GM15510 (cell line): Measurements from ENCODE around the gene SLC18A3.

Experiments used
- POLR2A ChIP-seq: IDR thresholded peaks from 3 replicates; pipeline ENCODE4 v1.6.1; 2011; ENCODE audit warnings: borderline replicate concordance; ENCODE audit not compliant: insufficient read length; ENCODE audit errors: extremely low read depth

SLC18A3 gene

DNA sequence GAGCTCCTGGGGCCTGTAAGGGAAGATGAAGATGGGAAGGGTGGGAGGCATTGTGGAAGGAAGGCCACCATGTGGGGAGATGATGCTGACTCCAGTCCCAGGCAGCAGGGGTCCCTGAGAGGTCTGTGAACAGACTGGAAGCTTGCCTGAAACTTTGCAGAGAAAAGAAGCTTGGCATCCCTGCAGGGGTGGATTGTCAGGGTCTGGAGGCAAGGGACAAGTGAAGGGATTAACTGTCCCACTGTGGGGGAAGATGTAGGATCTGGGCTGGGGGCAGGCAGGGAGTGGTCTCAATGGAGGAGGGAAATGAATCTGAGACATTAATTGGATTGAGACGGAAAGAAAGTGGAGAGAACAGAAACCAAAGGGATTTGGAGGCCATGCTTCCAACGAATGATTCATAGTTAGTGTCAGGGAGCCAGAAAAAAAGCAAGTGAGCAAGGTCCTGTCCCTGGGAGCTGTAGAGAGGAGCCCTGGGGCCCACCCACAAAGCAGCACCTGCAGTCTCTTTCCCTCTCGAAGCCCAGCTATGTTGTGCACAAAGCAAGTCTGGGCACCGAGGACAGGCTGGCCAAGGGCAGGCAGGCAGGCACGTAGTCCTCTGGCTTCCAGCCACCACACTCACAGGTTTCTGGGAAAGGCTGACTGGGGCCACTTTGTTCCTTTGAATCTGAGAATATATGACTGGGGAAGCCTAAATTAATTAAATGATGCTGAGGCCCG lies 4.7 kb upstream of the SLC18A3 start:
- no peak for TF ChIP-seq POLR2A

DNA sequence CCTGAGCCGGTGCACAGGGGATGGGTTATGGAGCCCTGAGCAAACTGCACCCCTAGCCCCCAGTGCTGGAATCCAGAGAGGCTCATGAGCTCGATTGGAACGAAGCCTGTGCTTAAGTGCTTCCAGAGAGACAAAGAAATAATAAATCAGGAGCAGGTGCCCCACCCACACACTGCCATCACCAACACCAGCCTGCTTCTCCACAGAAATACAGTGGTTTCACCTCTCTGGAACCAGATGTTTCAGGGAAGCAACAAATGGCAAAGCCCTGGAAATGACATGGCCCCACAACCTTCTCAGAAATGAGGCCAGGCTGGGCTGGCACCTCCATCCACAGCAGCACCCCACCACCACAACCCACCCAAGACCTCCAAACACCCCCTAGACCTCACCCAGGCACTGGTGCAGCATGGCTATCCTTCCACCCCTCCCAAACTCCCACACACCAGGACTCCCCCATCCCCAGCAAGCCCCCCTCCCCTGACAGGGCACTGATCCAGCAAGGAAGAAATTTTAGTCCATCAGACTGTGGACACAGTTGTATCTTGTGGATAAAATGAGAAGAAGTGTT lies 4.1 kb upstream of the SLC18A3 start:
- no peak for TF ChIP-seq POLR2A

DNA sequence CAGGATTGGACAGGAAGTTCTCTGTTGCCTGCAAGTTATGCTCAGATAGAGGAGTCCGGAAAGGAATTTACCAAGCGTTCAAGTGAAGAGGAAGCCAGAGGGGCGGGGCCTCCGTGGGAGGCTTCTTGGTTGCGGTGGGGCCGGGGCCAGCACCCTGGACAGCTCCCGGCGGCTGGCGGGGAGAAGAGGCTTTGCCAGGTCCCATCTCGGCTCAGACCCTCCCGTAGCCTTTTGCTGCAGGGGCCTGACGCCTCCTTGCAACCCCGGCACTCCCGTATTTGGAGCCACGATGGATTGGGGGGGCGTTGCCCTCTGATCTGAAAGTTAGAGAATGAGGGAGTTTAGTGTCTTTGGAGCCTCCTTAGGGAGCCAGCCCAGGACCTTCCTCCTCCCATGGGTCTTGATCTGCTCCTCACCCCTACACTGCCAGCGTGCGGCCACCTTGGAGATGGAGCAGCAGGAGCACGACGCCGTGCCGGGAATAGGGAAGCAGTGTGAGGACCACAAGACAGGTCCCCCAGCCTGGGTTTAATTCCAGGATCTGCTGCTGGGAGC lies 3.1 kb upstream of the SLC18A3 start:
- no peak for TF ChIP-seq POLR2A

DNA sequence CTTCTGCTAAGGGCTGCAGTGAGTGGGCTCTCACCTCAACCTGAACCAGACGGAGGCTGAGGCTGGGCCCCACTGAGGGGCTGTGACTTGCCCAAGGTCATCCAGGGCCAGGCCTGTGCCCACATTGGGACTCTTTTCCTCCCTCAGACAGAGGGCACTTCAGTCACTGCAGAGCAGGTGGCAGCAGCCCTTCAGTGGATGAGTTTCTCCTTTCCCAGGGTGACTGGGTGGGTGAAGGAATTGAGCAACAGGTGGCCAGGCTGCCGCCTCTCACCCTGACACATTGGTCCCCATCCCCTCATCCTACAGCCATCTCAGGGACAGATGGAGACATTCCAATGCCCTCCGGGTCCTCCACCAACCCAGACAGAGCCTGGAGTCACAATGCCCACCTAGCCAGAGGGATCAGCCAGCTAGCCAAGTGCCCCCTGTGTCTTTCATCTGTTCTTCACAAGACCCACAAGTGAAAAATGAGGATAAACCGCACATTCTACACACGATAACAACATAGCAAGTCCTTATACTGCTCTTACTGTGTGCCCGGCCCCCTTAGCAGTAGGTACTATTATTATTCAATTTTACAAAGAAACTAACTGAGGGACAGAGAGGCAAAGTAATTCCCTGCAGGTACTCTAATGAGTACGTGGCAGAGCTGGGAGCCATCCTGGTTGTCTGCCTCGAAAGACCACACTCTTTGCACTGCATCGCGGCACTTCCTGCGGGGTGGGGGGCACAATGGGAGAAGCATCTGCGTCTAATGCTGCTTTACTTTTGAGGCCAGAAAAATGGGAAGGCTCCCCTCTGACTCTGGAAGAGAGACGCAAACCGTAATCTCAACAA lies 1.7 kb upstream of the SLC18A3 start:
- no peak for TF ChIP-seq POLR2A

DNA sequence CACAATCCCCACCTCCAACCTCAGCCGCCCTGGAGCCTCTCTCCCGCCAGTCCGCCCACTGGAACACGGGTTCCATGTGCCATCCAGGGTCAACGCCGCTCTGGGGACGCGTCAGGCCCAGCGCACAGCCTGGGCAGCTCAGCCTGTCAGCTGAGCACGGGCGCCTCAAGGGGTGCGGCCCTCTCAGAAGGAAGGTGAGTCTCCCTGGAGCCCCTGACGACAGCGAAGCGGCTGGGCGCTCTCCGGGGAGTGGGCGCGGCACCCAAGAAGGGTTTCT lies 1.2 kb upstream of the SLC18A3 start:
- TF ChIP-seq POLR2A, result no peak

DNA sequence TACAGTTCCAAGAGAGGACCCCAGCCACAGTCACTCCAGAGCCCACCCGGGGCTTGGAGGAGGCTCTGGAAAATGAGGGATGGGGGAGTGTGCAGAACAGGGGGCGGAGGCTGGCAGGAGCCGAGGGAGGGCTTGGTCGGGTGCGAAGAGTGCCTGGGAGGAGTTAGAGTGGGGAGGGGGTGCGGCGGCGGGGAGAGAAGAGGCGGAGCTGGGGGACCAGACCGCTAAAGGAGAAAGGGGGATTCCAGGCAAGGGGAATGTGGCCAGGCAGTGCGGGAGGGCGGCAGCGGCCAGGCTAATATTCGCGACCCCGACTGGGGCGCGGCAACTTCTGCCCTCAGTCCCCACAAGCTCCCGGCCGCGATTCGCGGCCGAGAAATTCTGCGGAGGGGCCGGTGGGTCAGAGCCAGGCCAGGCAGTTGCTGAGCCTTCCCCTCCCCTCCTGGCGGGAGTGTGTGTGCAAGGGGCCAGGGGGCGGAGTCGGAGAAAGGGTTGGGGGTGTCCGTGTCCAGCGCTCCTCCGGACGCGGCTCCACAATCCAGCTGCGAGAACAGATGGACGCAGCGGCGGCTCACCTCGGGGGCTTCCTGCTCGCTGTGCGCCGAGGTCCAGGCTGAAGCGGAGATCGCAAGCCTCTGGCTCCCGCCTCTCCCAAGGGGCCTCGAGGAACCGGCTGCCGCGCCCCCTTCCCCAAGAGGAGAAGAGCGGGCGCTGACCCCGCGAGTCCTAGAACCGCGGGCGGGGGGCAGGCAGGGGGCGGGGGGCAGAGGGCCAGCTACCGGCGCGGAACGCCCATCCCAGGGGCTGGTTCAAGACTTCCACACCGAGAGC lies 612 bp upstream of the SLC18A3 start:
- TF ChIP-seq POLR2A, result no peak

DNA sequence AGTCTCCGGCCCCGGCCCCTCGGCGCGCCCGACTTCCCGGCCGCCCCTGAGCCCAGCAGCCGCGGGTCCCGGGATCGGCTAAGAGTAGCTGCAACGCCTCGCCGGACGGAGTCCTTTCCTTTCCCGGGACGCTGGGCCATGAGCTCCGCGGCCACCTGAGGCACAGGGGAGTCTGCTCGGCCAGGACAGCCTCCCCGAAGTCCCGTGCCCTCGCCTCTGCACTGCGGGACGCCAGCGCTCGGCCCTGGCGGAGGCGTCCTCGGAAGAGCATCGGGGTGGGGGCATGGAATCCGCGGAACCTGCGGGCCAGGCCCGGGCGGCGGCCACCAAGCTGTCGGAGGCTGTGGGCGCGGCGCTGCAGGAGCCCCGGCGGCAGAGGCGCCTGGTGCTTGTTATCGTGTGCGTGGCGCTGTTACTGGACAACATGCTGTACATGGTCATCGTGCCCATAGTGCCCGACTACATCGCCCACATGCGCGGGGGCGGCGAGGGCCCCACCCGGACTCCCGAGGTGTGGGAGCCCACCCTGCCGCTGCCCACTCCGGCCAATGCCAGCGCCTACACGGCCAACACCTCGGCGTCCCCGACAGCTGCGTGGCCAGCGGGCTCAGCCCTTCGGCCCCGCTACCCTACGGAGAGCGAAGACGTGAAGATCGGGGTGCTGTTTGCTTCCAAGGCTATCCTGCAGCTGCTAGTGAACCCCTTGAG lies 502 bp downstream of the SLC18A3 start:
- TF ChIP-seq POLR2A, result no peak

DNA sequence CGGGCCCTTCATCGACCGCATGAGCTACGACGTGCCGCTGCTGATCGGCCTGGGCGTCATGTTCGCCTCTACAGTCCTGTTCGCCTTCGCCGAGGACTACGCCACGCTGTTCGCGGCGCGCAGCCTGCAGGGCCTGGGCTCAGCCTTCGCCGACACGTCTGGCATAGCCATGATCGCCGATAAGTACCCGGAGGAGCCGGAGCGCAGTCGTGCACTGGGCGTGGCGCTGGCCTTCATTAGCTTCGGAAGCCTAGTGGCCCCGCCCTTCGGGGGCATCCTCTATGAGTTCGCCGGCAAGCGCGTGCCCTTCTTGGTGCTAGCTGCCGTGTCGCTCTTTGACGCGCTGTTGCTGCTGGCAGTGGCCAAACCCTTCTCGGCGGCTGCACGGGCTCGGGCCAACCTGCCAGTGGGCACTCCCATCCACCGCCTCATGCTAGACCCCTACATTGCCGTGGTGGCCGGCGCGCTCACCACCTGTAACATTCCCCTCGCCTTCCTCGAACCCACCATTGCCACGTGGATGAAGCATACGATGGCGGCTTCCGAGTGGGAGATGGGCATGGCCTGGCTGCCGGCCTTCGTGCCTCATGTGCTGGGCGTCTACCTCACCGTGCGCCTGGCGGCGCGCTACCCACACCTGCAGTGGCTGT lies 1.2 kb downstream of the SLC18A3 start:
- TF ChIP-seq POLR2A, result no peak

DNA sequence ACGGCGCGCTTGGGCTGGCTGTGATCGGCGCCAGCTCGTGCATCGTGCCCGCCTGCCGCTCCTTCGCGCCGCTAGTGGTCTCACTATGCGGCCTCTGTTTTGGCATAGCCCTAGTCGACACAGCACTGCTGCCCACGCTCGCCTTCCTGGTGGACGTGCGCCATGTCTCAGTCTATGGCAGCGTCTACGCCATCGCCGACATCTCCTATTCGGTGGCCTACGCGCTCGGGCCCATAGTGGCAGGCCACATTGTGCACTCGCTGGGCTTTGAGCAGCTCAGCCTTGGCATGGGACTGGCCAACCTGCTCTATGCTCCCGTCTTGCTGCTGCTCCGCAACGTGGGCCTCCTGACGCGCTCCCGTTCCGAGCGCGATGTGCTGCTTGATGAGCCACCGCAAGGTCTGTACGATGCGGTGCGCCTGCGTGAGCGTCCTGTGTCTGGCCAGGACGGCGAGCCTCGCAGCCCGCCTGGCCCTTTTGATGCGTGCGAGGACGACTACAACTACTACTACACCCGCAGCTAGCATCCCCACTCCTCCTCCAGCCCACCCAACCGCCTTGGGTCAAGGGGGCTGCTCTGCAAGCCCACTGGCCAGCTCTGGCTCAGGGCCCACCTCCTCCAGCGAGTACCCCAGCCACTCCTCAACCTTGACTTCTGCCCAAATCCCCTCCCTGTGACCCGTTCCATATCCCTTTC lies 1.9 kb downstream of the SLC18A3 start:
- no peak for TF ChIP-seq POLR2A

DNA sequence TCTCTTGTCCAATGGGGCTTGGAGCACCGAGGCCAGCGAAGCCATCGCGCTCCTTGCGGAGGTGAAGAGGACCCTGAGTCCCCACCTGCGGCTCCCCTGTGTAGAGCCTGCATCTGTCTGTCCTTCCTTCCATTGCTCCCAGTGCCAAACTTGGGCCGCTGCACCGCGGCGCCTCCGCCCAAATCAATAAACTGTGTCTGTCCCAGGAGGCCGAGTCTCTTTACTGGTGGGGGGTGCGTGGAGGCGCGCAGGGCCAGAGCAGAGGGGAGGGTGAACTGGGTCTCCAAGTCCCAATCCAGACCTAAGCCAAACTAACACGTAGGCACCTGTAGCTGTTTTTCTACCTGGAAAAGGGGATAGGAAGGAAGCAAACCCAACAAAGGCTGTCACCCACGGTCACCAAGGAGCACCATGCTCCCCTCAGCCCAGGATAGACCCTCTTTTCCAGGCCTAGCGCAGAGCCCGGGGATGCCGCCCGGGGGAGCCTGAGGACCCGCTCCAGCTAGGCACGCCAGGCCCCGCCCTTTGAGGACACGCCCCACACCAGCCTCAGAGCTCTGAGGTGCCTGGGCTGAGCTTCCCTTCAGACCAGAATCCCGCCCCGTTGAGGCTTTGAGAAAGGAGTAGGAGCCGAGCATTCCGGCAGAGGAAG lies 2.5 kb downstream of the SLC18A3 start:
- no peak for TF ChIP-seq POLR2A

DNA sequence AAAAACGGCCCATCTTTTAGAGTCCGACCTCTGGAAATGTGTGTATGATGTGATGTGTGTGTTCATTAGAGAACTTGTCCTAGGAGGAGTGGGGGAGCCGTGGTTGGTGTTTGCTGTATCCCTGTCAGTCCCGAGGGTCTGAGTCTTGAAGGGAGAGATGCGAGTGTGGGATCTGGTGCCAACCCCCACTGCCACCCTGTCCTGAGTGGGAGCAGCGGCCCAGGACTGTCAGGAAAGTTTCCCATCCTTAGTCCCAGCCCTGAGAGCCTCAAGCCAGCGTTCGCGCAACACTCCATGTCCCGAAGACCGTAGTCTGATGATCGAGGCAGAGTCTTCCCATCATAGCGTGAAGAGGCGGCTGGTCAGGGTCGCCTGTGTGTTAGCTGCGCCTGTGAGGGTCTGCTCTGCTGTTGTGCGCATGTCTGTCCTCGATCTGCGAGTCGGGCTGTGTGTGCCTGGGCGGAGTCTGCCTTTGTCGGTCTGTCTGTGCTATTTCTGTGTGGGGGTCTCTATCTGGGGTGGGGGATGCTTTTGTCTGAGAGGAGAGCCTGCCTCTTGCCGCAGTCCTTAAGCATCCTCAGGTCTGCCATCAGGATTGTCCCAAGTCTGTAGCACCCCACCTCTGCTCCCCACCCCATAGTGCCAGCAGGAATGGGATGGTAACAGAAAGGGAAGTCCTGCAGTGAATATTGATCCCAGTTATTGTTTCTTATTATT lies 3.2 kb downstream of the SLC18A3 start:
- TF ChIP-seq POLR2A, result no peak

DNA sequence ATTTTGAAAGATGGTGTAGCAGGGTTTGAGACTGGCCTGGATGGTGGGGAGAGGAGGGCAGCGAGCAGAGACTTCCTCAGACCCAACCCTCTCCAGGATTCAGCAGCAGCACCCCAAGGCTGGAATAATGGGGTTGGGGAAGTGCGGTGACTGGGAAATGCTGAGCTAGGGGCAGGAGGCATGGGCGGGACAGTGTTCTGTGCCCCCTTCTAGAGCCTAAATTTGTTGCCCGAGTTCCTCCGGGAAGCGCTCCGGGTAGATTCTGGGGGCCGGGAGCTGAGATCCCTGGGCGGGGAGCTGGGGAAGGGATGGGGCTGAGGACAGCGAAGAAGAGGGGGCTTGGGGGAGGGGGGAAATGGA lies 3.8 kb downstream of the SLC18A3 start, which contains the start of gene CHAT:
Gene CHAT, plus strand, starts transcription at position 156 of the 360 bp plus-strand sequence. Its CDS starts 153 bp downstream, at position 309.
- no peak for TF ChIP-seq POLR2A
